Endothelial cell of umbilical vein (primary cell): ENCODE results near the gene CISD2. TPM values are rescaled to one million over a fixed set of nuclear protein-coding genes. Genes with fewer than 3 reads are reported as not detected.

Source experiments
- BruUV-seq: library from RNA; stranded (reverse); fragments of 400-500 nt; replicated peaks from 2 replicates; lab custom pipeline; 2021; lab: Mats Ljungman, UMichigan
- CTCF ChIA-PET: fragments of 300-600, 350-600 bp; sonication (Branson Sonifier 250); formaldehyde crosslinking; loops from one replicate; lab custom pipeline; 2021; ENCODE audit warnings: antibody characterized with exemption, inconsistent platforms; lab: Charles Lee
- POLR2A ChIA-PET: fragments of 300-600, 350-600 bp; sonication (Branson Sonifier 250); formaldehyde crosslinking; loops from one replicate; lab custom pipeline; 2021; ENCODE audit warnings: antibody characterized with exemption, inconsistent platforms; lab: Charles Lee
- DNase-seq: peaks from one replicate; pipeline ENCODE4 v3.0.0-alpha.2; 2011; ENCODE audit warnings: low read depth, low spot score
- FAIRE-seq: peaks from 2 replicates; lab custom pipeline; 2011; peaks lifted over from hg19 to GRCh38; lab: Jason Lieb, UNC
- H2AFZ ChIP-seq: 2 replicates; pipeline ENCODE4 v1.6.0; 2012; ENCODE audit warnings: low read depth, low read length, control low read depth, inconsistent platforms
- H3K27ac ChIP-seq: 2 replicates; pipeline ENCODE4 v1.5.1; 2011; ENCODE audit warnings: low read depth, mild to moderate bottlenecking, control low read depth, low read length, moderate library complexity; ENCODE audit not compliant: insufficient read depth
- H3K27me3 ChIP-seq, 2 experiments: 2 replicates each; pipeline versions ENCODE4 v1.6.0 to v1.6.1; 2011; ENCODE audit warnings: low read length in 2 of 2, mixed read lengths in 1 of 2; ENCODE audit not compliant: control insufficient read depth in 2 of 2, insufficient read depth in 2 of 2
- H3K36me3 ChIP-seq, 2 experiments: 2 replicates in 1 of 2; 3 replicates in 1 of 2; pipeline ENCODE4 v1.5.1; 2011; ENCODE audit warnings: low read length in 2 of 2, mild to moderate bottlenecking in 1 of 2, moderate library complexity in 1 of 2; ENCODE audit not compliant: control insufficient read depth in 2 of 2, insufficient read depth in 2 of 2; ENCODE audit errors: extremely low read depth in 1 of 2
- H3K4me1 ChIP-seq: 3 replicates; pipeline ENCODE4 v1.5.1; 2011; ENCODE audit warnings: mild to moderate bottlenecking, low read length; ENCODE audit not compliant: control insufficient read depth, insufficient read depth; ENCODE audit errors: extremely low read depth
- H3K4me2 ChIP-seq: 2 replicates; pipeline ENCODE4 v1.6.1; 2011; ENCODE audit warnings: low read length, control low read depth, mixed read lengths; ENCODE audit not compliant: insufficient read depth
- H3K4me3 ChIP-seq, 3 experiments: fragments of 200-600 bp in 1 of 3; sonication (generic), shearing (Covaris generic) in 1 of 3; replicated peaks in 1 of 3; 2 replicates each; pipeline ENCODE4 v1.5.1; 2011 to 2016; ENCODE audit warnings: control low read depth in 3 of 3, low read length in 3 of 3, mild to moderate bottlenecking in 2 of 3, inconsistent platforms in 1 of 3, low read depth in 1 of 3, moderate library complexity in 1 of 3; ENCODE audit not compliant: insufficient read depth in 1 of 3
- H3K79me2 ChIP-seq: 2 replicates; pipeline ENCODE4 v1.6.0; 2012; ENCODE audit warnings: low read length, inconsistent platforms; ENCODE audit not compliant: control insufficient read depth, insufficient read depth
- H3K9ac ChIP-seq: replicated peaks from 2 replicates; pipeline ENCODE3; 2011; ENCODE audit warnings: low read length, control low read depth; ENCODE audit not compliant: insufficient read depth; ENCODE audit errors: extremely low read depth
- H3K9me1 ChIP-seq: replicated peaks from 3 replicates; pipeline ENCODE4 v1.6.0; 2011; ENCODE audit warnings: mild to moderate bottlenecking, low read length; ENCODE audit not compliant: control insufficient read depth, insufficient read depth; ENCODE audit errors: extremely low read depth
- H3K9me3 ChIP-seq: replicated peaks from 2 replicates; pipeline ENCODE4 v1.5.1; 2012; ENCODE audit warnings: low read length, inconsistent platforms; ENCODE audit not compliant: control insufficient read depth, insufficient read depth
- H4K20me1 ChIP-seq: replicated peaks from 2 replicates; pipeline ENCODE3; 2011; ENCODE audit warnings: mild to moderate bottlenecking, low read length; ENCODE audit not compliant: control insufficient read depth, insufficient read depth; ENCODE audit errors: extremely low read depth
- EZH2 ChIP-seq: IDR thresholded peaks from 2 replicates; pipeline ENCODE4 v1.6.1; 2012; ENCODE audit warnings: borderline replicate concordance, low read depth, mild to moderate bottlenecking, moderate library complexity, low read length, inconsistent platforms; ENCODE audit not compliant: severe bottlenecking
- FOS ChIP-seq: IDR thresholded peaks from 2 replicates; pipeline ENCODE4 v1.6.1; 2011; ENCODE audit warnings: mild to moderate bottlenecking, low read length, moderate library complexity, borderline replicate concordance; ENCODE audit not compliant: insufficient read depth
- GATA2 ChIP-seq: IDR thresholded peaks from 2 replicates; pipeline ENCODE4 v1.7.0; 2011; ENCODE audit warnings: low read depth, mild to moderate bottlenecking, moderate library complexity, mixed read lengths, low read length; ENCODE audit not compliant: insufficient read length, insufficient read depth
- JUN ChIP-seq: IDR thresholded peaks from 2 replicates; pipeline ENCODE4 v1.6.1; 2011; ENCODE audit warnings: borderline replicate concordance, low read depth; ENCODE audit not compliant: insufficient read length, insufficient read depth
- MAX ChIP-seq: IDR thresholded peaks from 2 replicates; pipeline ENCODE4 v1.6.1; 2011; ENCODE audit not compliant: insufficient read depth, insufficient read length
- MYC ChIP-seq: IDR thresholded peaks from one replicate; pipeline ENCODE4 v1.6.1; 2011; ENCODE audit warnings: mild to moderate bottlenecking, low read depth, low read length
- POLR2A ChIP-seq: IDR thresholded peaks from 2 replicates; pipeline ENCODE4 v1.6.1; 2012; ENCODE audit warnings: low read depth, mild to moderate bottlenecking, control low read depth, low read length
- POLR2AphosphoS5 ChIP-seq: IDR thresholded peaks from 2 replicates; pipeline ENCODE4 v1.6.1; 2012; ENCODE audit warnings: low read depth, mild to moderate bottlenecking, control low read depth, low read length, moderate library complexity; ENCODE audit not compliant: insufficient read depth
- dilution Hi-C: fragments of 300-500 bp; cut with MboI; formaldehyde crosslinking; loops from one replicate; pipeline ENCODE4 v1.15.0; 2019; ENCODE audit warnings: low sequenced_read_pairs; ENCODE audit not compliant: extremely low pct_ligation_motif_present
- intact Hi-C: fragments of 100-400 bp; cut with micrococcal nuclease; formaldehyde crosslinking; loops from one replicate; pipeline ENCODE4 v1.10.0; 2022
- polyA plus RNA-seq, 4 experiments: library from polyadenylated mRNA; depleted of rRNA in 3 of 4; stranded (reverse) in 3 of 4; unstranded in 1 of 4; fragments of >200 nt; gene quantifications; 2 replicates each; pipeline versions ENCODE4 v1.2.1 to v1.2.3, GENCODE V29; 2011 to 2012; ENCODE audit warnings: missing spikeins in 1 of 4
- total RNA-seq: library from RNA; stranded (reverse); gene quantifications from 2 replicates; pipeline ENCODE4 v1.2.3, GENCODE V29; 2021
- TF ChIP-seq, protein P1 (sequence below), 2 donors: IDR thresholded peaks; 1 replicate in 1 of 2; 2 replicates in 1 of 2; pipeline ENCODE4 v1.5.1; 2011; ENCODE audit warnings: low read length in 2 of 2, mild to moderate bottlenecking in 2 of 2, moderate library complexity in 2 of 2, control low read depth in 1 of 2, inconsistent platforms in 1 of 2, low read depth in 1 of 2; ENCODE audit not compliant: insufficient read depth in 1 of 2; ENCODE audit errors: extremely low read depth in 1 of 2

Gene CISD2
- total and polyA plus RNA-seq, 2 donors (not counting 3 experiments of a cell fraction or from before 2014, with no cell fraction given) = 14.6 to 28.4 TPM

DNA sequence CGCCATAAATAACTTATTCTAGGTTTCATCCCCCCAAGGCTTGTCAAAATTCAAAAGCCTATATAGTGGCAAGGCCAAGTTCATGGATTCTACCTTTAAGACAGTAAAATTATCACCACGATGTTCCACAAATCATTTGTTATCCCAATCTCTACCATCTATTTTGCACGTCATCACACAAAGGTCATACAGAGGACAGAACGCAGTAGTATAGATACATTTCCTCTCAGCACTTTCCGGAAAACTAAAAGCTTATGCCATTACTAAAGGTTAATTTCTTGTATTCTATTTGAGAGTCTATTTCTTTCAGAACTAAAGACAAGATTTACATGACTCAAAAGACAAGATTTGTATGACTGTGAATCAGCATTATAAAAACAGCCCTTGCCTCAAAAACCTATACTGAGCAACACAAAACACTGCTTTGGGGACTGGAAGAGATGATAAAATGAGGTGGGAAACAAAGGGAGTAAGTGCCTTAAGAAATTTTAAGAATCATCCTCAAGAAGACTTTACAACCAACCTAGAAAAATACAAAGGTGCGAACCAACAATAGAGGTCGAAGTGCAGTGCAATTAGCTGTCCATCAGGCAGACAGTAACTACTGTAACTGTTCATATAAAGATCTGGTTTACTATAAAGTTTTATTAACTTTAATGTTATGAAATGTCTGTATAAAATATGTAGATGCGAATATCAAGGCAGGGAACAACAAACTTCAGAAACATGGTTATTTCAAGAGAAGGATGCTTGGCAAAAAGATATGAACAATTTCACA is 49.0 kb upstream of the CISD2 start:
- Histone ChIP-seq H3K27ac (peak overlapping the region; percentile 10), H3K4me2 (peak overlapping the region; percentile 65), H3K9ac (no peak overlapping the region), H3K36me3 (peaks cover 1 to 7% of the 10 kb centered on the region in 2 experiments), H3K4me3 (no peak overlapping the region), H3K27me3 (no peaks in the 10 kb centered on the region), H3K79me2 (peaks cover 100% of the 10 kb centered on the region), H4K20me1 (peaks cover 40% of the 10 kb centered on the region), H3K4me1 (peaks cover 67% of the 10 kb centered on the region), H3K9me3 (no peaks in the 10 kb centered on the region), H2AFZ (no peak overlapping the region), H3K9me1 (no peaks in the 10 kb centered on the region)
- no peak for TF ChIP-seq POLR2AphosphoS5
- peak; percentile 35 for TF ChIP-seq GATA2
- DNase-seq (peak; percentile 34), FAIRE-seq (no peak)
- CTCF ChIA-PET = interaction anchor here (1.3 to 4.0 kb wide), 2 partner anchors 8 to 22 kb away, joined by 3 to 12 read pairs; partner anchors contain the start of gene UBE2D3
- intact Hi-C loops = no loop called here
- no TSS peak for BruUV-seq
- dilution Hi-C loops = no loop called here
- POLR2A ChIA-PET = interaction anchor here (0.8 kb wide), 1 partner anchor 8 kb away, joined by 3 read pairs; the partner anchor contains the start of gene UBE2D3

- ChIA-PET CTCF (interaction anchor here (0.6 to 1.1 kb wide), 2 partner anchors 203 to 393 kb away, joined by 4 to 5 read pairs; no protein-coding TSS in a partner anchor), POLR2A (interaction anchor here (0.5 to 1.7 kb wide), 2 partner anchors 9 to 11 kb away, joined by 3 to 4 read pairs; no protein-coding TSS in a partner anchor)
- Histone ChIP-seq H3K4me3 (peak overlapping the region in 1 of 3 experiments; percentile 97), H3K9ac (no peak overlapping the region), H3K36me3 (peaks cover 0 to 3% of the 10 kb centered on the region in 2 experiments), H3K9me3 (no peaks in the 10 kb centered on the region), H3K27me3 (no peaks in the 10 kb centered on the region), H3K79me2 (peaks cover 83% of the 10 kb centered on the region), H3K4me1 (peaks cover 47% of the 10 kb centered on the region), H4K20me1 (peaks cover 23% of the 10 kb centered on the region), H3K4me2 (peak overlapping the region; percentile 98), H3K9me1 (no peaks in the 10 kb centered on the region), H2AFZ (no peak overlapping the region), H3K27ac (no peak overlapping the region)
- DNase-seq (no peak), FAIRE-seq (no peak)
- BruUV-seq = no TSS peak
- intact Hi-C loops = no loop called here
- dilution Hi-C loops = no loop called here
- no peak for TF ChIP-seq POLR2AphosphoS5
- no peak for TF ChIP-seq GATA2
- TF ChIP-seq FOS = no peak
- TF ChIP-seq MAX = no peak
- TF ChIP-seq JUN = no peak
- no peak for TF ChIP-seq EZH2
- TF ChIP-seq POLR2A = no peak
- TF ChIP-seq MYC = no peak
- TF ChIP-seq, protein P1, sequence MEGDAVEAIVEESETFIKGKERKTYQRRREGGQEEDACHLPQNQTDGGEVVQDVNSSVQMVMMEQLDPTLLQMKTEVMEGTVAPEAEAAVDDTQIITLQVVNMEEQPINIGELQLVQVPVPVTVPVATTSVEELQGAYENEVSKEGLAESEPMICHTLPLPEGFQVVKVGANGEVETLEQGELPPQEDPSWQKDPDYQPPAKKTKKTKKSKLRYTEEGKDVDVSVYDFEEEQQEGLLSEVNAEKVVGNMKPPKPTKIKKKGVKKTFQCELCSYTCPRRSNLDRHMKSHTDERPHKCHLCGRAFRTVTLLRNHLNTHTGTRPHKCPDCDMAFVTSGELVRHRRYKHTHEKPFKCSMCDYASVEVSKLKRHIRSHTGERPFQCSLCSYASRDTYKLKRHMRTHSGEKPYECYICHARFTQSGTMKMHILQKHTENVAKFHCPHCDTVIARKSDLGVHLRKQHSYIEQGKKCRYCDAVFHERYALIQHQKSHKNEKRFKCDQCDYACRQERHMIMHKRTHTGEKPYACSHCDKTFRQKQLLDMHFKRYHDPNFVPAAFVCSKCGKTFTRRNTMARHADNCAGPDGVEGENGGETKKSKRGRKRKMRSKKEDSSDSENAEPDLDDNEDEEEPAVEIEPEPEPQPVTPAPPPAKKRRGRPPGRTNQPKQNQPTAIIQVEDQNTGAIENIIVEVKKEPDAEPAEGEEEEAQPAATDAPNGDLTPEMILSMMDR (IDR thresholded peaks at IDR 0.05; ENCODE audit: extremely low read depth in 1 of 2, insufficient read depth in 1 of 2, low read depth in 1 of 2, low read length in 2 of 2) = no peak
These were observed 45.3 kb upstream of the CISD2 start for GRCh38 chr4:102823464-102823863.
